ENCODE data around the gene NEURL2.

Gene NEURL2

GRCh38 chr20:45892049-45892825, 1.2 kb upstream of the NEURL2 start:
- Histone ChIP-seq H3K27me3 (ENCODE audit: control insufficient read depth, insufficient read depth, low read length) (no peaks in the 10 kb centered on the region), H3K4me2 (ENCODE audit: low read length) (peak overlapping the region; percentile 97), H2AFZ (peak overlapping the region; percentile 84), H3K4me3 (ENCODE audit: low read depth, low read length) (peak overlapping the region; percentile 92), H3K9ac (peak overlapping the region; percentile 25), H3K79me2 (no peaks in the 10 kb centered on the region), H3K4me1 (peaks cover 3% of the 10 kb centered on the region), H3K36me3 (ENCODE audit: control insufficient read depth, insufficient read depth, low read length) (no peaks in the 10 kb centered on the region), H3K9me3 (ENCODE audit: control insufficient read depth, low read length) (no peaks in the 10 kb centered on the region), H3K27ac (no peak overlapping the region)
- TF ChIP-seq, protein P1, sequence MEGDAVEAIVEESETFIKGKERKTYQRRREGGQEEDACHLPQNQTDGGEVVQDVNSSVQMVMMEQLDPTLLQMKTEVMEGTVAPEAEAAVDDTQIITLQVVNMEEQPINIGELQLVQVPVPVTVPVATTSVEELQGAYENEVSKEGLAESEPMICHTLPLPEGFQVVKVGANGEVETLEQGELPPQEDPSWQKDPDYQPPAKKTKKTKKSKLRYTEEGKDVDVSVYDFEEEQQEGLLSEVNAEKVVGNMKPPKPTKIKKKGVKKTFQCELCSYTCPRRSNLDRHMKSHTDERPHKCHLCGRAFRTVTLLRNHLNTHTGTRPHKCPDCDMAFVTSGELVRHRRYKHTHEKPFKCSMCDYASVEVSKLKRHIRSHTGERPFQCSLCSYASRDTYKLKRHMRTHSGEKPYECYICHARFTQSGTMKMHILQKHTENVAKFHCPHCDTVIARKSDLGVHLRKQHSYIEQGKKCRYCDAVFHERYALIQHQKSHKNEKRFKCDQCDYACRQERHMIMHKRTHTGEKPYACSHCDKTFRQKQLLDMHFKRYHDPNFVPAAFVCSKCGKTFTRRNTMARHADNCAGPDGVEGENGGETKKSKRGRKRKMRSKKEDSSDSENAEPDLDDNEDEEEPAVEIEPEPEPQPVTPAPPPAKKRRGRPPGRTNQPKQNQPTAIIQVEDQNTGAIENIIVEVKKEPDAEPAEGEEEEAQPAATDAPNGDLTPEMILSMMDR (IDR thresholded peaks at IDR 0.05): peak; percentile 19

GRCh38 chr20:45890077-45890984, 677 bp downstream of the NEURL2 start:
- peak overlapping the region; percentile 97 for H3K4me2 ChIP-seq (ENCODE audit: low read length)
- peak overlapping the region; percentile 47 for H3K27ac ChIP-seq
- no peaks in the 10 kb centered on the region for H3K36me3 ChIP-seq (ENCODE audit: control insufficient read depth, insufficient read depth, low read length)
- no peaks in the 10 kb centered on the region for H3K9me3 ChIP-seq (ENCODE audit: control insufficient read depth, low read length)
- H3K4me1 ChIP-seq: peaks cover 3% of the 10 kb centered on the region
- H3K79me2 ChIP-seq: no peaks in the 10 kb centered on the region
- H3K9ac ChIP-seq: no peak overlapping the region
- peak overlapping the region; percentile 84 for H2AFZ ChIP-seq
- TF ChIP-seq, protein P1 (IDR thresholded peaks at IDR 0.05): peak; percentile 60
- no peaks in the 10 kb centered on the region for H3K27me3 ChIP-seq (ENCODE audit: control insufficient read depth, insufficient read depth, low read length)
- H3K4me3 ChIP-seq (ENCODE audit: low read depth, low read length): peak overlapping the region; percentile 92

- Histone ChIP-seq H3K9ac (no peak overlapping the region), H3K4me2 (ENCODE audit: low read length) (no peak overlapping the region), H2AFZ (no peak overlapping the region), H3K27ac (no peak overlapping the region), H3K79me2 (no peaks in the 10 kb centered on the region), H3K36me3 (ENCODE audit: control insufficient read depth, insufficient read depth, low read length) (no peaks in the 10 kb centered on the region), H3K9me3 (ENCODE audit: control insufficient read depth, low read length) (no peaks in the 10 kb centered on the region), H3K4me1 (peaks cover 3% of the 10 kb centered on the region), H3K27me3 (ENCODE audit: control insufficient read depth, insufficient read depth, low read length) (no peaks in the 10 kb centered on the region), H3K4me3 (ENCODE audit: low read depth, low read length) (no peak overlapping the region)
- TF ChIP-seq, protein P1 (IDR thresholded peaks at IDR 0.05): no peak
Observed at GRCh38 chr20:45888681-45889080, 2.3 kb downstream of the NEURL2 start.

- no peaks in the 10 kb centered on the region for H3K79me2 ChIP-seq
- no peak within 1 kb of the TSS for H3K4me3 ChIP-seq (ENCODE audit: low read depth, low read length)
- no peaks in the 10 kb centered on the region for H3K36me3 ChIP-seq (ENCODE audit: control insufficient read depth, insufficient read depth, low read length)
- TF ChIP-seq, protein P1 (IDR thresholded peaks at IDR 0.05): no peak
- no peaks in the 10 kb centered on the region for H3K9me3 ChIP-seq (ENCODE audit: control insufficient read depth, low read length)
- peaks cover 3% of the 10 kb centered on the region for H3K4me1 ChIP-seq
- H3K27me3 ChIP-seq (ENCODE audit: control insufficient read depth, insufficient read depth, low read length): no peaks in the 10 kb centered on the region
- H3K27ac ChIP-seq: no peak within 1 kb of the TSS
- no peak within 1 kb of the TSS for H3K9ac ChIP-seq
- no peak within 1 kb of the TSS for H3K4me2 ChIP-seq (ENCODE audit: low read length)
- no peak within 1 kb of the TSS for H2AFZ ChIP-seq
Observed at GRCh38 chr20:45887346-45887715, 3.7 kb downstream of the NEURL2 start, which contains the start of gene SPATA25. Gene SPATA25, minus strand, starts transcription at chr20:45887622. Its CDS starts 32 bp downstream, at chr20:45887590.
